NCI-H1417 (cell line): Measurements from ENCODE around the gene TGFB1I1.
"Not testable (repeated sequence)": the region's sequence is repeated elsewhere in the genome, so short reads cannot be mapped to it uniquely, and the experiment has no call there.

Experiments used
- DNase-seq, 3 experiments: peaks; one replicate each; lab custom pipeline; 2025; lab: John Stamatoyannopoulos, UW

The TGFB1I1 gene

DNA sequence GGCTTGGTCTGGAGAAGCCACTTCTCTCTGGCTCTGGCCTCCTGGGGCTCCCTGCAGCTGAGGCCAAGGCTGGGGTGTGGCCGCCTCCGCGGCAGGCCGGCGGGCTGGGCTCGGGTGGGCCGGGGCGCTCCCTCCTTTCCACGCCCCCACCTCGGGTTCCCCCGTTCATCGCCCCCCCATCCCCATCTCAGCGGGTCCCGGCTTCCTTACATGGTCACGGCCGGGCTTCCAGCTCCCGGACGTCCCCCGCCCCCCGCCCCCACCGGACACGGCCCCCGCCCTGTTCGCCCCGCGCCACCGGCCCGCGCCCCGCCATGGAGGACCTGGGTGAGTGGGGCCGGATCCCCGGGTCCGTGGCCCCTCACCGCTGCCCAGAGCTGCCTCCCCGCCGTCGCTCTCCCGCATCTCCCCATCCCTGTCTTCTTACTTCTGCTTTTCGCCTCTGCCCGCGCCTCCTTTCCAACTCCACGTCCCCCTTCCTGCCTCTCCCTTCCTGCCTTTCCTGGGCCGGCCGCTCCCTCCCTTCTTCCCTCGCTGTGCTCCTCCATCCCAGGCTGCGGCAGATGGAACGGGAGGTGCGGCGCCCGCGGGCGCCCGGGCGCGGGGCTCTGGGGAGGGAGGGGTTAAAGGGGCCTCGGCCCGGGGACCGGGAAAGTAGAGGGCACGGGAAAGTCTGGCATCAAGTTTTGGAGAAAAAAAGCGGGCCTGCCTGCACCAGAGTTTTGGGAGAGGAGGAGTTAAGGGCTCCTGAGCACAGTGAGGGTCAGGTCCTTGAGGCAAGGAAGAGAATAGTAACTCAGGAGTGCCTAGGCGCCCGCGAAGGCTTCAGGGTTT is at the start of gene TGFB1I1:
Gene TGFB1I1, plus strand, starts transcription at position 278 of the 834 bp plus-strand sequence. Its CDS starts 37 bp downstream, at position 315.
- DNase-seq, result peak in 2 of 3 experiments; percentile 41 to 43

DNA sequence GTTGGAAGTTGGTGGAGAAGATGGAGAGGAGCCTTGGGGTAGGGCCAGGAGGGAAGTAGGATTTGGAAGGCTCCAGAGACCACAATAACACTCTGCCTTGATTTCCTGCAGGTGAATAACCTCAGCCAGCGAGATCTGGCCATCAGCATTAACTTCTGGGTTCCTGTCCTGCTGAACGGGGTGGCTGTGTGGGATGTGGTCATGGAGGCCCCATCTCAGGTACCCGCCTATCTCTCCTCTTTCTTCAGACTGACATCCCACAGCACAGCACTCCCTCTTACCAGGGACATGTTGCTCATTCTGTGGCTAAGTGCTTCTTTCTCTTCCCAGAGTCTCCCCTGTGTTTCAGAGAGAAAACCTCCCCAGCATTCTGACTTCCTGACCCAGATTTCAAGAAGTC is 48.7 kb upstream of the TGFB1I1 start:
- DNase-seq, result no peak

DNA sequence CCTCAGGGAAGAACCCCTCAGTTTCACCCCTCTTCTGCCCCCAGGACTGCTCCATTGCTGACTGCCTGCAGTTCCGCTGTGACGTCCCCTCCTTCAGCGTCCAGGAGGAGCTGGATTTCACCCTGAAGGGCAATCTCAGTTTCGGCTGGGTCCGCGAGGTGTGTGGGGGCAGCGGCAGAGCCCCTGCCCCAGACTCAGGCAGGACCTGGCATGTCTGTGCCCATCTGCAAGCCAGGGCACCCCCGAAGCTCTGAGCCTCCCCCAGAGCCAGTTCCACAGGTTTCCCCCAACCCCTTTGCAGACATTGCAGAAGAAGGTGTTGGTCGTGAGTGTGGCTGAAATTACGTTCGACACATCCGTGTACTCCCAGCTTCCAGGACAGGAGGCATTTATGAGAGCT is 48.2 kb upstream of the TGFB1I1 start:
- DNase-seq, result no peak

DNA sequence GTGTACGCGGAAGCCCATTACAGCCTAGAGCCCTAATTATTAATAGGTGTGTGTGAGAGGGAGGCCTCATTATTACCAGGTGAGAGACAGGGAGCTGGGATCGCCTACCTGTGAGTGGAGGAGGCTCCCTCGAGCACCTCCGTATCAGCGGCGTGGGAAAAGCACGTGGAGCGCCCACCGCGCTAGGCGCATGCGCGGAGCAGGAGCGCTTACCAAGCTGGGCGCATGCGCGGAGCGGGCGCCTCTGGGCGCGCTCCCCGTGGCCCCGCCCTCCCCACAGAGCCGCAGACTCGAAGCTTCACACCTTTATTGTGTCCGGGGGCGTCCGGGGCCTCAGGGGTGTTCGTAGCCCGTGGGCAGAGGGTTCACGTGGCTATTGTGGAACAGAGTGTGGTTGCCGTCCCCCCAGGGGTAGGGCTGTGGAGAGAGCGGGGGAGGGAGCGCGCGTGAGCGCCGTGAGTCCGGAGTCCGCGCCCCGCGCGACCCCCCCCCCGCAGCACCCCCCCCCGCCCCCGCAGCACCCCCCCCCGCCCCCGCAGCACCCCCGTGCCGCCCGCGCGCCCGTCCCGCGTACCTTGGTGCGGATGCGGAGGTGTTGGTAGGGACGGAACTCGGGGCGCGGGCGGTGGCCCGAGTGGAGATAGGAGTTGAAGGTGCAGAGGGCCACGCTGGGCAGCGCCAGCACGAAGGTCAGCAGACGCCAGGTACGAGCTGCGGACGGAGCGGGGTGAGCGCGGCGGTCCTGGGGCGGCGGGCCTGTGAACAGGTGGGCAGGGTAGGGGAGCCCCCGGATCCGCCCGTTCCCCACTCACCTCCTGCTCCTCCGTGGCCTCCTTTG is 44.3 kb upstream of the TGFB1I1 start:
- peak in 2 of 3 experiments; percentile 53 to 80 for DNase-seq

DNA sequence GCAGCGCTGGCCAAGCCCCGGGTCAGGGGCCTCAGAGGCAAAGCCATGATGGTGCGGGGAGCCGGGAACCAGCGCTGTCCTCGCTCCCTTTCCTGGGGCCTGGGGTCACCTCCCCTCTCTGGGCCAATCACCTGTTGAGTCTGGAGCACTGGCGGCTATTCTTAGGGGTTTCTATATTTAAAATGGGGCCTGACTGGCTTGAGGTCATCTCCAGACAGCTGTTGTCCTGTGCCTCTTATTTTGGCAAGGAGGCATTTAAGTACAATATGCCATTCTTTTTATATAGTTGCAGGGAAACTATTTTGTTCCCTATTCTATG is 43.7 kb upstream of the TGFB1I1 start, which contains the start of gene COX6A2:
Gene COX6A2, minus strand, starts transcription at position 82 of the 319 bp plus-strand sequence. Its CDS starts 35 bp downstream, at position 47.
- DNase-seq, result peak in 1 of 3 experiments; percentile 38

DNA sequence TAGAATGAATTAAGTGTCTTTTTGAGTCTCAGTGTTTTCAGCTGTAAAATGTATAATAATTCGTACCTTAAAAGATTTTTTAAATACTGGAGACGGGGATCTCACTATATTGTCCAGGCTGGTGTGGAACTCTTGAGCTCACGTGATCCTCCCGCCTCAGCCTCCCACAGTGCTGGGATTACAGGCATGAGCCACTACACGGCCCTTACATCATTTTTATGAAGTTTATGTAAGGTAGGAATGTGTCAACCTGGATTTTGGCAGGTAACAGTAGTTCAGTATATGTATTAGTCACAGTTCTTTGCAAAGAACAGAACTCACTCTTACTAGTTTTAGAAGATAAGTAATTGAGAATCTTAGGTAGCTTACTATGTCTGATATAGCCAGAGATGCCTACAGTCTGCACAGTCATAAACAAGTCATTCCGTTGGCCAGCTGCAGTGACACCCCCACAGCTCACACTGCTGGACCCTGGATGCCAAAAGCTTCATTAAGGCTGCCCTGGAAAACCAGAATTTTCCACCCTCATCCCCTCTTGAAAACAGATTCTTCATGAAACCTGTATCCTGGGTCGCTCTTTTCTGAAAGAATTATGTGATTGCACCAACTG is 43.2 kb upstream of the TGFB1I1 start:
- DNase-seq, result no peak

DNA sequence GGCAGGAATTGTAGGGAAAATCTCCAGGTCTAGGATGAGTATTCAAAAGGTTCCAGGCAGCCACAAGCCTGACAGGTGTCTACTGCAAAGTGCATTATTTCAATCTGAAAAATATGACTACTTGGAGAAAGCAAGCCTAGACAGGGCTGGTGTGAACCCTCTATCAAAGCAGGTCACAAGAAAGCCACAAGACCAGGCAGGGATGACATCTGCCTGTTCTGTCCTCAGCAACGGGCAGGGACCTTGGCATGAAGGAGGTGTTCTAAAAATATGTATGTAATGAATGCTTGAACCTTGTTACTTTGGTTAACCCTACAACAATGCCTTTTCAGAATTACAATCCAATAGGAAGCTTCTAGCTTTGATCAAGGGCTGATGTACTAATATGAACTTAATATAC is 42.6 kb upstream of the TGFB1I1 start:
- DNase-seq, result no peak

DNA sequence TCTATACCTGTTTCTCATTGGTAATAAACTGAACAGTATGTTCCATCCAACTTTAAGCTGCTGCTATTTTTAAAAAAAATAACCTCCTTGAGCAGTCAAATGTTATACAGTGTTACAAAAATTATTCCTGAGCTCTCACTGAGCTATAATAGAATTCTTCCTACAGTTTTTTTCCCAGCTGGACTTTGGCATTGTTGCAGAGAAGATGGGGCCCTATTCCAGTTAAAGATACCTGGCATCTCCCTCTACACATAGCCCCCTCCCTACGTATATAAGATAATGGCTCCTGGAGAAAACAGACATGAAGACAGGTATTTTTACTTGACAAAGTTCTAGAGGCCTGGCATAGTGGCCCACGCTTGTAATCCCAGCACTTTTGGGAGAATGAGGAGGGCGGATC is 42.2 kb upstream of the TGFB1I1 start:
- no peak for DNase-seq

DNA sequence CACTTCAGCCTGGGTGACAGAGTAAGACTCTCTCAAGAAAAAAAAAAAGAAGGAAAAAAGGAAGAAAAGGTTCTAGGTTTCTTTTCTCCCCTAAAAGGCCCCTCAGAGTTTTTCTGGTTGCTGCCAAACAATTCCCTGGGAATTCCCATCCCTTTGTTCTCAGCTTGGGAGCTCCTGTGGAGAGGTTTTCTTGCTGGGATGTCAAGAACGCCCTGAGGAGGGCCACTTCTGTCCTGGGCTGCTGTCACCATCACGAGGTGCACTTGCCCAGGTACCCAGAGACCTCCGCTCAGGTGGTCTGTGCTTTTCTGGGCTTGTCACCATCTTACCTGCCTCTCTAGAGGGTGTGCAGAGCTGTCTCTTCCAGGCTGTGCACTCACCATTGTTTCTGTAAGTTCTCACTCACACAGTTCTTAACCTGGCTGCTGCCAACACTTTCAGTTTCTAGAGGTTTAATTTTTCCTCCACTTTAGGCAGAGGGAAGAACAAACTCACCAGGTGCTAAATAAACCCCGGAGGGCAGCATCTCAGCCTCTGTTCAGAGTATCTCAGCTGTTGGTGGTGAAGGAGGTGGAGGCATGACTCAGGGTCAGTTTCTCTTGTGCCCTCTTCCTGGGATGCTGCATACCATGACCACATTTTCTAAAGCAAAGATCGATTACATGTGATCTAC is 41.4 kb upstream of the TGFB1I1 start:
- DNase-seq, result peak in 1 of 3 experiments; percentile 16

DNA sequence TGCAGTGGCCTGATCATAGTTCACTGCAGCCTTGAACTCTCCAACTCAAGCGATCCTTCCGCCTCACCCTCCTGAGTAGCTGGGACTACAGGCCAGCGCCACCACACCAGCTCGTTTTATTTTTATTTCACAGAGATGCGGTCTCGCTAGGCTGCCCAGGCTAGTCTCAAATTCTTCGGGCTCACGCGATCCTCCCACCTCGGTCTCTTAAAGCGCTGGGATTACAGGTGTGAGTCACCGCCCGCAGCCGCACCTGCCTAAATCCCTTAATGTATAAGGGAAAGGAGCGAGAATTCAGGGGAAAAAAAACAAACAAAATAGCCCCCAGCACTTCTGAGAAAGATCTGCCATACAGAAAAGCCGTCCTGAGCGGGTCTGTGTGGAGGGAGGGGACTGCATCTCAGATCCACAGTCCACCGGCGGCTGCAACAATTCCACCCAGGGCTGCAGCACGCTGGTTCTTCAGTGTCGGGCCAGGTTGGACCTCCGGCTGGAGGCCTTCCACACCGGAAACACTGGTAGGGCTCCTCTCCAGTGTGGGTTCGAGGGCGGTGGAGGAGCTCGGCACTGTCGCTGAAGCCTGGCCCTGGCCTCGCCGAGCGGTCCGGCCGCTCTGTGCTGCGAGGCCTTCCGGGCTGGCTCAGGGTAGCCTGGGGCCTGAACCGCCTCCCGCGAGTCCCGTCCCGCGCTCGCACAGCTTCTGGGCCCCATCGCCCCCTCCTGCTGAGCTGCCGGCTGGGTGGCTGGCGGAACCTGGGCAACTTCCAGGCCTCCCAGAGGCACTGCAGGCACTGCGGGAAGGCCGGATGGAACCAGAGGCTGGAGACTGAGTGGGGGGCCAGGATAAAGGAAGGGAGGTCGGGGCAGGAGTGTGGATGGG is 36.4 kb upstream of the TGFB1I1 start:
- no peak for DNase-seq

DNA sequence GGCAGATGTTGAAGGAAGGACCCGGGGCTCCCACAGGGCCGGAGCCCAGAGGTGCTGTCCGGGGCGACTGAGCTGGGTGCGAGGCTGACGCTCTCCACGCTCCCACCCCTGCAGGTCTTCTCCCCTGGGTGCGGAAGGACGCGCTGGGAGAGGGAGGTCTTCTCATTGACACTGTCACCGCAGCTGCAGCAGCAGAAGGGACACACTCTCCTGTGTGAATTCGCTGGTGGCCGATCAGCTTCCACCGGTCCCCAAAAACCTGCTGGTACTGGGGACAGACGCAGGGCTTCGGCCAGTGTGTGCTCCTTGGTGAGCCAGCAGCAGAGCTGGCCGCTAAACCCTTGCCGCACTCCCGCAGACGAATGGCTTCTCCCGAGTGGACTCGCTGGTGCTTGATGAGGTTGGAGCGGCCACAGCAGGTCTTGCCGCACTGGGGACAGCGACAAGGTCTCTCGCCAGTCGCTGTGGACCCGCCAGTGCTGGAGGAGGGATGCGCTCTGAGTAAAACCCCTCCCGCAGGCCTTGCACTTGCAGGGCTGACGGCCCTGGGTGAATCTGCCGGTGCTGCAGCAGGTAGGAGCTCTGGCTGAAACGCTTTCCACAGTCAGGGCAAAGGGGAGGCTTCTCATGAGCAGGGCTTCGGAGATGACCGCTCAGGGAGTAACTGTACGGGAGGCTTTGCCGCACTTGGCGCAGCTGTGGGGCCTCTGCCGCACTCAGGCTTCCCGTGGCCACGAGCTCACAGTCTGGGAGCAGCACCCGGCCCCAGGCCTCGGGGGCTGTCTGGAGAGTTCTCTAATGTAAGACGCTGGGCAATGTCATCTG is 35.5 kb upstream of the TGFB1I1 start:
- DNase-seq, result no peak

DNA sequence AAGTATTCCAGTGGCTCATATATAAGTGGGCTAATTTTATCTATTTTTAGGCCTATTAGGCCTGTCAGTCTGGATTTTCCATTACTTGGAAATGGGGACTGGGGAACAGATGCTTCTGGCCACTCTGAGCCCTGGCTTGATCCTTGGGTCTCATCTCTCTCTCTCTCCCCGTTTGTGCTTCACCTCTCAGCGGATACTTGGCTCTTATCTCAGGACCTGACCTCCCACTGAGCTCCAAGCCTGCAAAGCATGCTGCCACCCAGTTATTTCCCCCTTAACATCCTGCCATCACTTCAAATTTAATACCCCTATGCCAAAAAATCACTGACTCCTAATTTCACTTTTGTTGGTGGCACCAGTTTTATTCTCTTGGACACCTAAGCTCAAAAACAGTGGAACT is 33.5 kb upstream of the TGFB1I1 start:
- no peak for DNase-seq

DNA sequence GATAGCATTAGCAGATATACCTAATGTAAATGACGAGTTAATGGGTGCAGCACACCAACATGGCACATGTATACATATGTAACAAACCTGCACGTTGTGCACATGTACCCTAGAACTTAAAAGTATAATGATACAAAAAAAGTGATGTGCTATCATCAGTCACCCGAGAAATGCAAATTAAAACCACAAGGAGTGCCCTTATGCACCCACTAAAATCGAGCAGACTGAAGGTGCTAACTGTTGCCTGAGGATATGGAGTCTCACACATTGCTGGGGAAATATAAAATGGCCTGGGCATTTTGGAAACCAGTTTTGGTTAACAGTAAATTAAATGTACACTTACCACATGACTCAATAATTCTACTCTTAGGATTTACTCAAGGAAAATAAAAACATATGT is 32.9 kb upstream of the TGFB1I1 start:
- not testable (repeated sequence) for DNase-seq

DNA sequence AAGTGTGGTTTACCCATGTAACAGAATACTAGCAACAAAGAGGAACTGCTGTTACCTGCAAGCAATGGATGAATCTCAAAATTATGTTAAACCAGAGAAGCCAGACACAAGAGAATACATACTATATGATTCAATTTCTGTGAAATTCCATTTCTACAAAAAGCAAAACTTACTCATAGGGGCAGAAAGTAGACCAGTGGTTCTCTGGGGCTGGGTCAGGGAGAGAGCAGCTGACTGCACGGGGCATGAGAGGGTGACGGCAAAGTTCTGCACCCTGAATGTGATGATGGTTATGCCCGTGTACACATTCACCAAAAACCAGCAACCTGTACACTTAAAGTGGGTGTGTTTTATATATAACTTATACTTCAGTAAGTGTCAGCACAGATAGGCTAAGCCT is 32.4 kb upstream of the TGFB1I1 start:
- DNase-seq, result no peak

DNA sequence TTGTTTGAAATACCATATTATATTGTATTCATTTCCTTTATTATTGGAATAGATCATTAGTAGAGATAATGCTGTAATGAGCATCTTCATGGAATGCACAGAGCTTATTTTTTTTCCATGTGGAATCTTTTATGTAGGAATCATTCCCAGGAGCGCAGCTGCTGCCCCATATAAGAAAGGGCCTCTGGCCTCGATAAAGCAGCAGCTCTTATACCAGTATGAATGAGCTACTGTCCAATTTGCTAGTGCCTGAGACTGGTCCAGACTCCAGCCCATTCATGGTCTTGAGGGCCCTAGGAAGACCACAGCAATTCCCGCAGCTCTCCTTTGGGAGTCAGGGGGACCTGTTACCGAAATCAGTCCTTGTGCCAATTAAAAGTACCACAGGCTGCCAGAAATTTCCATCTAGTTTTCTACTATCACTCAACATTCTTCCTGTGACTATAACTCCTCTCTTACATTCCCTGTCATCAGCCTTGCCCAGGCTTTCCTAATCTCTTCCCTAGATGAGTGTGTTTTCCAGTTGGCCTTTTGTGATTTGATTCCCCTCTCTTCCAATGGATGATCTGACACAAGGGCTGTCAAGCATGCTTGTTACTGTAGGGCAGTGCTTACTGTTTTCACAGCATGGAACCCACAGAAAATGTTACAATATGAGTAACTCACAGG is 31.3 kb upstream of the TGFB1I1 start:
- DNase-seq, result no peak

DNA sequence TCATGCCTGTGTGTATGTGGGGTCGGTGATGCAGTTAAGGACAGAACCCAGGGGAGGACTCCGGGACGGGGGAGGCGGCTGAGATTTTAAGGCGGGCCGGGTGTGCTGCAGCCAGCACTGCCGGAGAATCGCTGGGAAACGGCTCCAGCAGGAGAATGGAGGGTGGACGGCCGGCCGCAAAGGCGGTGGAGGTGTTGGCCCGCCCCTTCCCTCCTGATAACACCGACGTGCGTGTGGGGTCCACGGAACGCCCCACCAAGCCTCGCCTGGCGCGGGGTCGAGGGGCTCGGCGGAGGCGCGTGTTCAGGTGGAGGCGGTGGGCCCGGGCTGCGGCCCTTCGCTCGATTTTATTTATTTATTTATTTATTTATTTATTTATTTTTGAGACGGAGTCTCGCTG is 30.0 kb upstream of the TGFB1I1 start:
- DNase-seq, result no peak

DNA sequence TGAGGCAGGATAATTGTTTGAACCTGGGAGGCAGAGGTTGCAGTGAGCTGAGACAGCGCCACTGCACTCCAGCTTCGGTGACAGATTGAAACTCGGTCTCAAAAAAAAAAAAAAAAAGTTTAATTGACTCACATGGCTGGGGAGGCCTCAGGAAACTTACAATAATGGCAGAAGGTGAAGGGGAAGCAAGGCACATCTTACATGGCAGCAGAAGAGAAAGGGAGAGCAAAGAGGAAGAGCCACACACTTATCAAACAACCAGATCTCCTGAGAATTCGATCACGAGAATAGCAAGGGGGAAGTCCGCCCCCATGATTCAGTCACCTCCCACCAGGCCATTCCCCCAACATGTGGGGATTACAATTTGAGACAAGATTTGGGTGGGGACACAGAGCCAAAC is 26.0 kb upstream of the TGFB1I1 start:
- not testable (repeated sequence) for DNase-seq

DNA sequence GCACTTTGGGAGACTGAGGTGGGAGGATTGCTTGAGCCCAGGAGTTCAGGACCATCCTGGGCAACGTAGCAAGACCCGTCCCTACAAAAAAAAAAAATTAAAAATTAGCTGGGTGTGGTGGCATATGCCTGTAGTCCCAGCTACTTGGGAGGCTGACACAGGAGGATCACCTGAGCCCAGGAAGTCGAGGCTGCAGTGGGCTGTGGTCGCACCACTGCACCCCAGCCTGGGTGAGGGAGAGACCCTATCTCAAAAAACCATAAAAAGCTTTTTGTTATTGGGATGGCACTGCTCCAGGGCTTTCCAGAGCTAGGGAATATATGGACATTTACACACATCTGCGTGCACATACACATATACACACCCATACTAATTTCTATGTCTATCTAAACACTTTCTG is 20.8 kb upstream of the TGFB1I1 start:
- DNase-seq, result no peak

DNA sequence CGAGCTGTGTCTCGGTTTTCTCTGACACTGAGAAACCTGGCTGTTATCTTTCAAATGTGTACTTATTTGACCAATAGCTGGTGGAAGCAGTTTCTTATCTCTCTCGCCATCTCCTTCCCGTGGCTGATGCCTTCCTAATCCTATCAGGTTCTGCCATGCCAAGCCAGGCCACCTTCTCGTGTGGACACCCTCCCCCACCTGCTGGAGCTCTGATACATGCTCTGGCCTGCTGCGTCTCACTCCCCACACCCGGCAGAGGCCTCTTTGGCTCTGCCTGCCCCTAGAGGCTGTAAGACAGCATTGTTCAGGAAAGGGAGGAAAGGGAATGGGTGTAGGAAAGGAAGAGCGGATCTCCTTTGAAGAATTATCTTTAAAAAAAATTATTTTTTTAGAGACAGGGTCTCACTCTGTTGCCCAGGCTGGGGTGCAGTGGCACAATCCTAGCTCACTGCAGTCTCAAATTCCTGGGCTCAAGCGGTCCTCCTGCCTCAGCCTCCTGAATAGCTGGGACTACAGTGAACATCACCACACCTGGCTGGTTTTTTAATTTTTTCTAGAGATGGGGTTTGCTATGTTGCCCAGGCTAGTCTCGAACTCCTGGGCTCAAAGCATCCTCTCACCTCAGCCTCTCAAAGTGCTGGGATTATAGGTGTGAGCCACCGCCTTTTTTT is 20.1 kb upstream of the TGFB1I1 start:
- peak in 2 of 3 experiments; percentile 25 to 52 for DNase-seq
